ENCODE data around the gene GPI. TPM values are rescaled to one million over a fixed set of nuclear protein-coding genes. Genes with fewer than 3 reads are reported as not detected.

GPI gene
- polyA plus RNA-seq, 1 of the 3 experiments (the other 2 are of a cell fraction): 144 TPM

- POLR2A ChIA-PET: no interaction called here
These were observed 26.8 kb downstream of the GPI start for GRCh38 chr19:34391813-34392212.

GRCh38 chr19:34393031-34393430 lies 28.0 kb downstream of the GPI start:
- H4K20me1 ChIP-seq (ENCODE audit: insufficient read depth): no peaks in the 10 kb centered on the region
- H3K27me3 ChIP-seq (ENCODE audit: insufficient read depth): no peaks in the 10 kb centered on the region
- peaks cover 0 to 60% of the 10 kb centered on the region in 2 experiments for H3K36me3 ChIP-seq (replicated peaks in 1 of 2; ENCODE audit: control insufficient read depth in 1 of 2, insufficient read depth in 2 of 2, low read length in 1 of 2)
- no peaks in the 10 kb centered on the region for H3K79me2 ChIP-seq (ENCODE audit: insufficient read depth)
- no peak overlapping the region for H3K4me2 ChIP-seq
- no peak overlapping the region for H3K9ac ChIP-seq
- 97% methylated on average over 6 of the region's 11 CpGs for WGBS (ENCODE audit: low lambda C conversion rate)
- no peaks in the 10 kb centered on the region for H3K9me3 ChIP-seq
- H2AFZ ChIP-seq (ENCODE audit: low read depth): no peak overlapping the region
- H3K4me1 ChIP-seq (ENCODE audit: control insufficient read depth in 1 of 2, insufficient read depth in 2 of 2, low read depth in 1 of 2, low read length in 1 of 2): no peaks in the 10 kb centered on the region
- no peaks in the 10 kb centered on the region for H3K9me2 ChIP-seq
- no peak overlapping the region for H3K27ac ChIP-seq (ENCODE audit: low read depth in 2 of 2, low read length in 1 of 2)
- no peak overlapping the region for H3K4me3 ChIP-seq (ENCODE audit: low read depth in 2 of 2, low read length in 1 of 2)
- no peaks in the 10 kb centered on the region for H3F3A ChIP-seq (replicated peaks; ENCODE audit: insufficient read depth)
- POLR2A ChIA-PET: no interaction called here
- DNase-seq: no peak
- TF ChIP-seq NFIC (IDR thresholded peaks at IDR 0.05; ENCODE audit: borderline replicate concordance) (no peak), ZBTB33 (IDR thresholded peaks at IDR 0.05; ENCODE audit: borderline replicate concordance, low read depth) (no peak), RFX5 (IDR thresholded peaks at IDR 0.05; ENCODE audit: low read length) (no peak), FOXM1 (IDR thresholded peaks at IDR 0.05; ENCODE audit: low read depth) (no peak), CTCF (IDR thresholded peaks at IDR 0.05) (no peak), GATA2 (CRISPR knock-in tag; IDR thresholded peaks at IDR 0.05) (no peak)
- CTCF ChIA-PET: interaction anchor here (1.3 kb wide), 1 partner anchor 37 kb away, joined by 4 read pairs; no protein-coding TSS in a partner anchor

More at GRCh38 chr19:34391813-34392212, 26.8 kb downstream of the GPI start:
- no peak overlapping the region for H2AFZ ChIP-seq (ENCODE audit: low read depth)
- H3K4me2 ChIP-seq: no peak overlapping the region
- H3K9me3 ChIP-seq: no peaks in the 10 kb centered on the region
- no peak for DNase-seq
- no peaks in the 10 kb centered on the region for H3K9me2 ChIP-seq
- CTCF ChIA-PET: no interaction called here
- TF ChIP-seq TCF12 (IDR thresholded peaks at IDR 0.05) (no peak), TAF1 (IDR thresholded peaks at IDR 0.05; ENCODE audit: borderline replicate concordance, low read depth, low read length) (no peak), YY1 (IDR thresholded peaks at IDR 0.05; ENCODE audit: low read depth) (no peak), POLR2AphosphoS5 (IDR thresholded peaks at IDR 0.05; ENCODE audit: low read depth, low read length) (no peak), RXRA (IDR thresholded peaks at IDR 0.05; ENCODE audit: borderline replicate concordance, low read depth) (no peak), FOXJ3 (CRISPR knock-in tag; IDR thresholded peaks at IDR 0.05) (no peak), ELF1 (IDR thresholded peaks at IDR 0.05) (no peak), IRF3 (IDR thresholded peaks at IDR 0.05; ENCODE audit: low read depth, low read length) (no peak), MAX (IDR thresholded peaks at IDR 0.05; ENCODE audit: low read depth) (no peak), USF1 (IDR thresholded peaks at IDR 0.05; ENCODE audit: borderline replicate concordance, low read depth) (no peak), GATA2 (CRISPR knock-in tag; IDR thresholded peaks at IDR 0.05) (no peak), SMC3 (IDR thresholded peaks at IDR 0.05; ENCODE audit: low read depth, low read length) (no peak), EP300 (IDR thresholded peaks at IDR 0.05; ENCODE audit: borderline replicate concordance in 1 of 2, low read depth in 1 of 2, low read length in 1 of 2) (no peak), SIN3A (IDR thresholded peaks at IDR 0.05; ENCODE audit: borderline replicate concordance, low read depth, low read length) (no peak), NRF1 (IDR thresholded peaks at IDR 0.05; ENCODE audit: low read depth, low read length) (no peak)
- no peaks in the 10 kb centered on the region for H4K20me1 ChIP-seq (ENCODE audit: insufficient read depth)
- H3F3A ChIP-seq (replicated peaks; ENCODE audit: insufficient read depth): no peaks in the 10 kb centered on the region
- no peaks in the 10 kb centered on the region for H3K27me3 ChIP-seq (ENCODE audit: insufficient read depth)
- no peaks in the 10 kb centered on the region for H3K79me2 ChIP-seq (ENCODE audit: insufficient read depth)
- H3K27ac ChIP-seq (ENCODE audit: low read depth in 2 of 2, low read length in 1 of 2): no peak overlapping the region
- no peak overlapping the region for H3K9ac ChIP-seq
- H3K4me3 ChIP-seq (ENCODE audit: low read depth in 2 of 2, low read length in 1 of 2): no peak overlapping the region
- no peaks in the 10 kb centered on the region for H3K4me1 ChIP-seq (ENCODE audit: control insufficient read depth in 1 of 2, insufficient read depth in 2 of 2, low read depth in 1 of 2, low read length in 1 of 2)
- H3K36me3 ChIP-seq (replicated peaks in 1 of 2; ENCODE audit: control insufficient read depth in 1 of 2, insufficient read depth in 2 of 2, low read length in 1 of 2): peaks cover 0 to 66% of the 10 kb centered on the region in 2 experiments
